ENCODE data around the gene ZNF44. TPM values are rescaled to one million over a fixed set of nuclear protein-coding genes. Genes with fewer than 3 reads are reported as not detected.

ZNF44 gene
- total and polyA plus RNA-seq, 2 of the 13 experiments (the other 11 are each of a cell fraction or from before 2014, with no cell fraction given) = 6.9 to 15.7 TPM

- TF ChIP-seq, protein P1, sequence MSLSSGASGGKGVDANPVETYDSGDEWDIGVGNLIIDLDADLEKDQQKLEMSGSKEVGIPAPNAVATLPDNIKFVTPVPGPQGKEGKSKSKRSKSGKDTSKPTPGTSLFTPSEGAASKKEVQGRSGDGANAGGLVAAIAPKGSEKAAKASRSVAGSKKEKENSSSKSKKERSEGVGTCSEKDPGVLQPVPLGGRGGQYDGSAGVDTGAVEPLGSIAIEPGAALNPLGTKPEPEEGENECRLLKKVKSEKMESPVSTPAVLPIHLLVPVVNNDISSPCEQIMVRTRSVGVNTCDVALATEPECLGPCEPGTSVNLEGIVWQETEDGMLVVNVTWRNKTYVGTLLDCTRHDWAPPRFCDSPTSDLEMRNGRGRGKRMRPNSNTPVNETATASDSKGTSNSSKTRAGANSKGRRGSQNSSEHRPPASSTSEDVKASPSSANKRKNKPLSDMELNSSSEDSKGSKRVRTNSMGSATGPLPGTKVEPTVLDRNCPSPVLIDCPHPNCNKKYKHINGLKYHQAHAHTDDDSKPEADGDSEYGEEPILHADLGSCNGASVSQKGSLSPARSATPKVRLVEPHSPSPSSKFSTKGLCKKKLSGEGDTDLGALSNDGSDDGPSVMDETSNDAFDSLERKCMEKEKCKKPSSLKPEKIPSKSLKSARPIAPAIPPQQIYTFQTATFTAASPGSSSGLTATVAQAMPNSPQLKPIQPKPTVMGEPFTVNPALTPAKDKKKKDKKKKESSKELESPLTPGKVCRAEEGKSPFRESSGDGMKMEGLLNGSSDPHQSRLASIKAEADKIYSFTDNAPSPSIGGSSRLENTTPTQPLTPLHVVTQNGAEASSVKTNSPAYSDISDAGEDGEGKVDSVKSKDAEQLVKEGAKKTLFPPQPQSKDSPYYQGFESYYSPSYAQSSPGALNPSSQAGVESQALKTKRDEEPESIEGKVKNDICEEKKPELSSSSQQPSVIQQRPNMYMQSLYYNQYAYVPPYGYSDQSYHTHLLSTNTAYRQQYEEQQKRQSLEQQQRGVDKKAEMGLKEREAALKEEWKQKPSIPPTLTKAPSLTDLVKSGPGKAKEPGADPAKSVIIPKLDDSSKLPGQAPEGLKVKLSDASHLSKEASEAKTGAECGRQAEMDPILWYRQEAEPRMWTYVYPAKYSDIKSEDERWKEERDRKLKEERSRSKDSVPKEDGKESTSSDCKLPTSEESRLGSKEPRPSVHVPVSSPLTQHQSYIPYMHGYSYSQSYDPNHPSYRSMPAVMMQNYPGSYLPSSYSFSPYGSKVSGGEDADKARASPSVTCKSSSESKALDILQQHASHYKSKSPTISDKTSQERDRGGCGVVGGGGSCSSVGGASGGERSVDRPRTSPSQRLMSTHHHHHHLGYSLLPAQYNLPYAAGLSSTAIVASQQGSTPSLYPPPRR (CRISPR knock-in tag; IDR thresholded peaks at IDR 0.05; ENCODE audit: borderline replicate concordance) = no peak
- TF ChIP-seq, protein P2, sequence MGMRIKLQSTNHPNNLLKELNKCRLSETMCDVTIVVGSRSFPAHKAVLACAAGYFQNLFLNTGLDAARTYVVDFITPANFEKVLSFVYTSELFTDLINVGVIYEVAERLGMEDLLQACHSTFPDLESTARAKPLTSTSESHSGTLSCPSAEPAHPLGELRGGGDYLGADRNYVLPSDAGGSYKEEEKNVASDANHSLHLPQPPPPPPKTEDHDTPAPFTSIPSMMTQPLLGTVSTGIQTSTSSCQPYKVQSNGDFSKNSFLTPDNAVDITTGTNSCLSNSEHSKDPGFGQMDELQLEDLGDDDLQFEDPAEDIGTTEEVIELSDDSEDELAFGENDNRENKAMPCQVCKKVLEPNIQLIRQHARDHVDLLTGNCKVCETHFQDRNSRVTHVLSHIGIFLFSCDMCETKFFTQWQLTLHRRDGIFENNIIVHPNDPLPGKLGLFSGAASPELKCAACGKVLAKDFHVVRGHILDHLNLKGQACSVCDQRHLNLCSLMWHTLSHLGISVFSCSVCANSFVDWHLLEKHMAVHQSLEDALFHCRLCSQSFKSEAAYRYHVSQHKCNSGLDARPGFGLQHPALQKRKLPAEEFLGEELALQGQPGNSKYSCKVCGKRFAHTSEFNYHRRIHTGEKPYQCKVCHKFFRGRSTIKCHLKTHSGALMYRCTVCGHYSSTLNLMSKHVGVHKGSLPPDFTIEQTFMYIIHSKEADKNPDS (CRISPR knock-in tag; IDR thresholded peaks at IDR 0.05) = no peak
- TF ChIP-seq, protein P3, sequence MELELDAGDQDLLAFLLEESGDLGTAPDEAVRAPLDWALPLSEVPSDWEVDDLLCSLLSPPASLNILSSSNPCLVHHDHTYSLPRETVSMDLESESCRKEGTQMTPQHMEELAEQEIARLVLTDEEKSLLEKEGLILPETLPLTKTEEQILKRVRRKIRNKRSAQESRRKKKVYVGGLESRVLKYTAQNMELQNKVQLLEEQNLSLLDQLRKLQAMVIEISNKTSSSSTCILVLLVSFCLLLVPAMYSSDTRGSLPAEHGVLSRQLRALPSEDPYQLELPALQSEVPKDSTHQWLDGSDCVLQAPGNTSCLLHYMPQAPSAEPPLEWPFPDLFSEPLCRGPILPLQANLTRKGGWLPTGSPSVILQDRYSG (CRISPR knock-in tag; IDR thresholded peaks at IDR 0.05) = 0 out of 2 replicates have a peak, but pooled peaks have one; percentile 8
- TF ChIP-seq ZNF326 (CRISPR knock-in tag; IDR thresholded peaks at IDR 0.05; ENCODE audit: borderline replicate concordance) (no peak), TCF12 (IDR thresholded peaks at IDR 0.05) (no peak), TCF12 (CRISPR knock-in tag; IDR thresholded peaks at IDR 0.05) (no peak; the same call in 1 of the 2 replicates), BRCA1 (CRISPR knock-in tag; IDR thresholded peaks at IDR 0.05) (no peak), HOXA3 (CRISPR knock-in tag; IDR thresholded peaks at IDR 0.05) (peak; percentile 73), ZSCAN9 (CRISPR knock-in tag; IDR thresholded peaks at IDR 0.05; ENCODE audit: borderline replicate concordance) (peak; percentile 86; the same call in 1 of the 2 replicates)
- TF ChIP-seq, protein P4, sequence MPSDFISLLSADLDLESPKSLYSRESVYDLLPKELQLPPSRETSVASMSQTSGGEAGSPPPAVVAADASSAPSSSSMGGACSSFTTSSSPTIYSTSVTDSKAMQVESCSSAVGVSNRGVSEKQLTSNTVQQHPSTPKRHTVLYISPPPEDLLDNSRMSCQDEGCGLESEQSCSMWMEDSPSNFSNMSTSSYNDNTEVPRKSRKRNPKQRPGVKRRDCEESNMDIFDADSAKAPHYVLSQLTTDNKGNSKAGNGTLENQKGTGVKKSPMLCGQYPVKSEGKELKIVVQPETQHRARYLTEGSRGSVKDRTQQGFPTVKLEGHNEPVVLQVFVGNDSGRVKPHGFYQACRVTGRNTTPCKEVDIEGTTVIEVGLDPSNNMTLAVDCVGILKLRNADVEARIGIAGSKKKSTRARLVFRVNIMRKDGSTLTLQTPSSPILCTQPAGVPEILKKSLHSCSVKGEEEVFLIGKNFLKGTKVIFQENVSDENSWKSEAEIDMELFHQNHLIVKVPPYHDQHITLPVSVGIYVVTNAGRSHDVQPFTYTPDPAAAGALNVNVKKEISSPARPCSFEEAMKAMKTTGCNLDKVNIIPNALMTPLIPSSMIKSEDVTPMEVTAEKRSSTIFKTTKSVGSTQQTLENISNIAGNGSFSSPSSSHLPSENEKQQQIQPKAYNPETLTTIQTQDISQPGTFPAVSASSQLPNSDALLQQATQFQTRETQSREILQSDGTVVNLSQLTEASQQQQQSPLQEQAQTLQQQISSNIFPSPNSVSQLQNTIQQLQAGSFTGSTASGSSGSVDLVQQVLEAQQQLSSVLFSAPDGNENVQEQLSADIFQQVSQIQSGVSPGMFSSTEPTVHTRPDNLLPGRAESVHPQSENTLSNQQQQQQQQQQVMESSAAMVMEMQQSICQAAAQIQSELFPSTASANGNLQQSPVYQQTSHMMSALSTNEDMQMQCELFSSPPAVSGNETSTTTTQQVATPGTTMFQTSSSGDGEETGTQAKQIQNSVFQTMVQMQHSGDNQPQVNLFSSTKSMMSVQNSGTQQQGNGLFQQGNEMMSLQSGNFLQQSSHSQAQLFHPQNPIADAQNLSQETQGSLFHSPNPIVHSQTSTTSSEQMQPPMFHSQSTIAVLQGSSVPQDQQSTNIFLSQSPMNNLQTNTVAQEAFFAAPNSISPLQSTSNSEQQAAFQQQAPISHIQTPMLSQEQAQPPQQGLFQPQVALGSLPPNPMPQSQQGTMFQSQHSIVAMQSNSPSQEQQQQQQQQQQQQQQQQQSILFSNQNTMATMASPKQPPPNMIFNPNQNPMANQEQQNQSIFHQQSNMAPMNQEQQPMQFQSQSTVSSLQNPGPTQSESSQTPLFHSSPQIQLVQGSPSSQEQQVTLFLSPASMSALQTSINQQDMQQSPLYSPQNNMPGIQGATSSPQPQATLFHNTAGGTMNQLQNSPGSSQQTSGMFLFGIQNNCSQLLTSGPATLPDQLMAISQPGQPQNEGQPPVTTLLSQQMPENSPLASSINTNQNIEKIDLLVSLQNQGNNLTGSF (CRISPR knock-in tag; IDR thresholded peaks at IDR 0.05) = no peak; the same call in 1 of the 2 replicates
- TF ChIP-seq, protein P5, sequence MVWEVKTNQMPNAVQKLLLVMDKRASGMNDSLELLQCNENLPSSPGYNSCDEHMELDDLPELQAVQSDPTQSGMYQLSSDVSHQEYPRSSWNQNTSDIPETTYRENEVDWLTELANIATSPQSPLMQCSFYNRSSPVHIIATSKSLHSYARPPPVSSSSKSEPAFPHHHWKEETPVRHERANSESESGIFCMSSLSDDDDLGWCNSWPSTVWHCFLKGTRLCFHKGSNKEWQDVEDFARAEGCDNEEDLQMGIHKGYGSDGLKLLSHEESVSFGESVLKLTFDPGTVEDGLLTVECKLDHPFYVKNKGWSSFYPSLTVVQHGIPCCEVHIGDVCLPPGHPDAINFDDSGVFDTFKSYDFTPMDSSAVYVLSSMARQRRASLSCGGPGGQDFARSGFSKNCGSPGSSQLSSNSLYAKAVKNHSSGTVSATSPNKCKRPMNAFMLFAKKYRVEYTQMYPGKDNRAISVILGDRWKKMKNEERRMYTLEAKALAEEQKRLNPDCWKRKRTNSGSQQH (CRISPR knock-in tag; IDR thresholded peaks at IDR 0.05; ENCODE audit: low read depth) = 0 out of 2 replicates have a peak, but pooled peaks have one; percentile 9
Observed at GRCh38 chr19:12293777-12294248, 870 bp downstream of the ZNF44 start (continued).

Measured in HepG2 (cell line).